Astrocyte (in vitro differentiated cells and primary cell): ENCODE results near the gene CATSPERB. TPM values are rescaled to one million over a fixed set of nuclear protein-coding genes. Genes with fewer than 3 reads are reported as not detected.

ENCODE experiments used
- DNase-seq: peaks from one replicate; pipeline ENCODE4 v3.0.0-alpha.2; 2010; ENCODE audit warnings: low read depth
- FAIRE-seq: peaks from 2 replicates; lab custom pipeline; 2011; peaks lifted over from hg19 to GRCh38; lab: Jason Lieb, UNC
- H2AFZ ChIP-seq: 2 replicates; pipeline ENCODE4 v1.6.0; 2012; ENCODE audit warnings: low read depth, low read length, inconsistent platforms
- H3K27ac ChIP-seq: 2 replicates; pipeline ENCODE4 v1.5.1; 2011; ENCODE audit warnings: low read depth, low read length, inconsistent platforms
- H3K27me3 ChIP-seq: 2 replicates; pipeline ENCODE4 v1.6.0; 2011; ENCODE audit warnings: low read length, inconsistent platforms; ENCODE audit not compliant: insufficient read depth
- H3K36me3 ChIP-seq: 2 replicates; pipeline ENCODE4 v1.5.1; 2011; ENCODE audit warnings: low read length, inconsistent platforms; ENCODE audit not compliant: insufficient read depth
- H3K4me1 ChIP-seq: 2 replicates; pipeline ENCODE4 v1.5.1; 2011; ENCODE audit warnings: low read length, inconsistent platforms; ENCODE audit not compliant: insufficient read depth
- H3K4me2 ChIP-seq: 2 replicates; pipeline ENCODE4 v1.6.0; 2012; ENCODE audit warnings: low read length, inconsistent platforms
- H3K4me3 ChIP-seq: 2 replicates; pipeline ENCODE4 v1.5.1; 2011; ENCODE audit warnings: low read depth, mild to moderate bottlenecking, low read length, inconsistent platforms; ENCODE audit not compliant: insufficient read depth
- H3K79me2 ChIP-seq: 2 replicates; pipeline ENCODE4 v1.6.0; 2012; ENCODE audit warnings: mild to moderate bottlenecking, low read length, inconsistent platforms; ENCODE audit not compliant: insufficient read depth
- H3K9ac ChIP-seq: 2 replicates; pipeline ENCODE4 v1.6.0; 2012; ENCODE audit warnings: mild to moderate bottlenecking, low read length, inconsistent platforms
- H3K9me3 ChIP-seq: 2 replicates; pipeline ENCODE4 v1.5.1; 2012; ENCODE audit warnings: low read depth, mild to moderate bottlenecking, low read length, inconsistent platforms; ENCODE audit not compliant: insufficient read depth
- H4K20me1 ChIP-seq: 2 replicates; pipeline ENCODE4 v1.6.0; 2012; ENCODE audit warnings: low read length, inconsistent platforms; ENCODE audit not compliant: insufficient read depth
- H3K27ac Mint-ChIP-seq: one replicate; pipeline ENCODE4 v1.8.0; 2021; ENCODE audit warnings: mild to moderate bottlenecking, mixed read lengths; ENCODE audit not compliant: unreplicated experiment
- H3K27me3 Mint-ChIP-seq: one replicate; pipeline ENCODE4 v1.8.0; 2021; ENCODE audit warnings: low read depth, mixed read lengths; ENCODE audit not compliant: unreplicated experiment
- H3K36me3 Mint-ChIP-seq: one replicate; pipeline ENCODE4 v1.8.0; 2021; ENCODE audit warnings: low read depth, mixed read lengths; ENCODE audit not compliant: unreplicated experiment
- H3K4me1 Mint-ChIP-seq: one replicate; pipeline ENCODE4 v1.8.0; 2021; ENCODE audit warnings: low read depth, mixed read lengths; ENCODE audit not compliant: unreplicated experiment
- H3K4me3 Mint-ChIP-seq: one replicate; pipeline ENCODE4 v1.8.0; 2021; ENCODE audit warnings: mild to moderate bottlenecking, moderate library complexity, mixed read lengths; ENCODE audit not compliant: unreplicated experiment
- H3K9me3 Mint-ChIP-seq: one replicate; pipeline ENCODE4 v1.8.0; 2021; ENCODE audit warnings: mild to moderate bottlenecking, mixed read lengths; ENCODE audit not compliant: unreplicated experiment
- EZH2 ChIP-seq: IDR thresholded peaks from 2 replicates; pipeline ENCODE4 v1.6.1; 2012; ENCODE audit warnings: mild to moderate bottlenecking, low read length, inconsistent platforms; ENCODE audit not compliant: insufficient read depth
- total RNA-seq: library from RNA; stranded (reverse); gene quantifications from 2 replicates; pipeline ENCODE4 v1.2.1, GENCODE V29; 2021
- TF ChIP-seq, protein P1 (sequence below): IDR thresholded peaks from 2 replicates; pipeline ENCODE4 v1.5.1; 2011; ENCODE audit warnings: low read depth, mild to moderate bottlenecking, inconsistent platforms, low read length, moderate library complexity; ENCODE audit not compliant: insufficient read depth

The CATSPERB gene
- total RNA-seq, 1 donor from 2014 or later, result 0.11 TPM

DNA sequence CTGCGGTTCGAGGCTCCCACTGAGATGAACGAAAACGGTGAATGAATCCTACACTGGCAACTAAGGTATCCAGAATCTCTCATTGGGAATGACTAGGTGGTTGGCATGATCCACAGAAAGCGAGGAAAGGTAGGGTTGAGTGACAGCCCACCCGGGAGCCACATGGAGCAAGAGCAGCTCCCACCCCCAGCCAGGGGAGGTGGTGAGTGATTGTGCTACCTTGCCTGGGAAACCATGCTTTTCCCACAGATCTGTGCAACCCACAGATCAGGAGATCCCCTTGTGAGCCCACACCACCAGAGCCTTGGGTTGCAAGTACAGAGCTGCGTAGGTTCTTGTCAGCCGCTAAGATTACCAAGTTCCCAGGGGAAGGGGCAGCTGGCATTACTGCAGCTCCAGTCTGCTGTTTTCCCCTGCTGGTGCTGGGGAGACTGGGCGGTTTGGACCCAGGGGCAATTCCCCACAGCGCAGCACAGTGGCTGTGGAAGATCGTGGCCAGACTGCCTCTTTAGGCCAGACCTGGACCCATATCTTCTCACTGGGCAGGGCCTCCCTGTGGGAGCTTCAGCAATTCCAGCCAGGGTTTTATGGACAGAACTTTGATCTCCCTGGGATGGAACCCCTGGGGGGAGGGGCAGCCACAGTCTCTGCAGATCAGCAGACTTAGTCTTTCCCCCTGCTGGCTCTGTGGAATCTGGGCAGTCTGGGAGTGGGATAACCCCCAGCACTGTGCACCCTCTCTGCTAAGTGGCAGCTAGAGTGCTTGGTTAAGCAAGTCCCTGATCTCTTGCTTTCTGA lies 177.2 kb downstream of the CATSPERB start:
- H3K4me3 ChIP-seq, result no peak overlapping the region
- H2AFZ ChIP-seq, result no peak overlapping the region
- H3K36me3 Mint-ChIP-seq, result no peaks in the 10 kb centered on the region
- no peak overlapping the region for H3K4me2 ChIP-seq
- no peak overlapping the region for H3K9ac ChIP-seq
- FAIRE-seq (no peak), DNase-seq (no peak)
- no peak overlapping the region for H3K27ac Mint-ChIP-seq
- peaks cover 13% of the 10 kb centered on the region for H3K27me3 Mint-ChIP-seq
- no peak overlapping the region for H3K27ac ChIP-seq
- H3K36me3 ChIP-seq, result no peaks in the 10 kb centered on the region
- H3K27me3 ChIP-seq, result no peaks in the 10 kb centered on the region
- H3K4me3 Mint-ChIP-seq, result no peak overlapping the region
- H3K9me3 ChIP-seq, result no peaks in the 10 kb centered on the region
- no peaks in the 10 kb centered on the region for H4K20me1 ChIP-seq
- no peaks in the 10 kb centered on the region for H3K79me2 ChIP-seq
- peaks cover 12% of the 10 kb centered on the region for H3K9me3 Mint-ChIP-seq
- TF ChIP-seq EZH2, result no peak
- TF ChIP-seq, protein P1, sequence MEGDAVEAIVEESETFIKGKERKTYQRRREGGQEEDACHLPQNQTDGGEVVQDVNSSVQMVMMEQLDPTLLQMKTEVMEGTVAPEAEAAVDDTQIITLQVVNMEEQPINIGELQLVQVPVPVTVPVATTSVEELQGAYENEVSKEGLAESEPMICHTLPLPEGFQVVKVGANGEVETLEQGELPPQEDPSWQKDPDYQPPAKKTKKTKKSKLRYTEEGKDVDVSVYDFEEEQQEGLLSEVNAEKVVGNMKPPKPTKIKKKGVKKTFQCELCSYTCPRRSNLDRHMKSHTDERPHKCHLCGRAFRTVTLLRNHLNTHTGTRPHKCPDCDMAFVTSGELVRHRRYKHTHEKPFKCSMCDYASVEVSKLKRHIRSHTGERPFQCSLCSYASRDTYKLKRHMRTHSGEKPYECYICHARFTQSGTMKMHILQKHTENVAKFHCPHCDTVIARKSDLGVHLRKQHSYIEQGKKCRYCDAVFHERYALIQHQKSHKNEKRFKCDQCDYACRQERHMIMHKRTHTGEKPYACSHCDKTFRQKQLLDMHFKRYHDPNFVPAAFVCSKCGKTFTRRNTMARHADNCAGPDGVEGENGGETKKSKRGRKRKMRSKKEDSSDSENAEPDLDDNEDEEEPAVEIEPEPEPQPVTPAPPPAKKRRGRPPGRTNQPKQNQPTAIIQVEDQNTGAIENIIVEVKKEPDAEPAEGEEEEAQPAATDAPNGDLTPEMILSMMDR, result no peak
- H3K4me1 ChIP-seq, result no peaks in the 10 kb centered on the region
- no peaks in the 10 kb centered on the region for H3K4me1 Mint-ChIP-seq

DNA sequence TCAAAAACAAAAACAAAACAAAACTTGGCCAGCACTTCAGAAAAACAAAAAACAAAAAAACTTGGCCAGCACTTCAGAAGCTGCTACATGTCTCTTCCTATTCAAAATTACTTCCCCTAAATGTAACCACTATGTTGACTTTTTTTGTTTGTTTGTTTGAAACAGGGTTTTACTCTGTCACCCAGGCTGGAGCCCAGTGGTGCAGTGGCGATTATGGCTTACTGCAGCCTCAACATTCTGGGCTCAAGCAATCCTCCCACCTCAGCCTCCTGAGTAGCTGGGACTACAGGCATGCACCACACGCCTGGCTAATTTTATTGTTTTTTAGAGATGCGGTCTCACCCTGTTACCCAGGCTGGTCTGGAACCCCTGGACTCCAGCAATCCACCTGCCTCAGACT lies 183.8 kb downstream of the CATSPERB start:
- DNase-seq, result no peak
- Histone ChIP-seq H3K4me1 (no peaks in the 10 kb centered on the region), H3K27ac (no peak overlapping the region), H3K27me3 (no peaks in the 10 kb centered on the region), H3K36me3 (no peaks in the 10 kb centered on the region), H3K79me2 (no peaks in the 10 kb centered on the region), H3K4me2 (no peak overlapping the region), H4K20me1 (no peaks in the 10 kb centered on the region), H2AFZ (no peak overlapping the region), H3K9me3 (no peaks in the 10 kb centered on the region), H3K4me3 (no peak overlapping the region), H3K9ac (no peak overlapping the region)
- peaks cover 3% of the 10 kb centered on the region for H3K9me3 Mint-ChIP-seq
- no peaks in the 10 kb centered on the region for H3K4me1 Mint-ChIP-seq
- no peak for FAIRE-seq
- H3K4me3 Mint-ChIP-seq, result no peak overlapping the region
- H3K36me3 Mint-ChIP-seq, result no peaks in the 10 kb centered on the region
- no peak overlapping the region for H3K27ac Mint-ChIP-seq
- peaks cover 1% of the 10 kb centered on the region for H3K27me3 Mint-ChIP-seq
- no peak for TF ChIP-seq EZH2
- TF ChIP-seq, protein P1, result no peak
